ENCODE measurements around the gene TRIM44.

TRIM44 gene

GRCh38 chr11:35780951-35781860 lies 118.6 kb downstream of the TRIM44 start:
- Mint-ChIP-seq H3K27me3 (ENCODE audit: low read depth) (no peaks in the 10 kb centered on the region), H3K4me3 (no peak overlapping the region), H3K27ac (no peak overlapping the region), H3K4me1 (ENCODE audit: low read depth) (peaks cover 15% of the 10 kb centered on the region), H3K36me3 (ENCODE audit: low read depth) (no peaks in the 10 kb centered on the region), H3K9me3 (peaks cover 11% of the 10 kb centered on the region)
- DNase-seq (ENCODE audit: low spot score): no peak

GRCh38 chr11:35781861-35782470 lies 119.4 kb downstream of the TRIM44 start:
- DNase-seq (ENCODE audit: low spot score): no peak
- Mint-ChIP-seq H3K36me3 (ENCODE audit: low read depth) (no peaks in the 10 kb centered on the region), H3K9me3 (peaks cover 6% of the 10 kb centered on the region), H3K4me1 (ENCODE audit: low read depth) (peaks cover 21% of the 10 kb centered on the region), H3K4me3 (no peak overlapping the region), H3K27ac (no peak overlapping the region), H3K27me3 (ENCODE audit: low read depth) (no peaks in the 10 kb centered on the region)

- H3K9me3 Mint-ChIP-seq: no peaks in the 10 kb centered on the region
- H3K27me3 Mint-ChIP-seq (ENCODE audit: low read depth): no peaks in the 10 kb centered on the region
- H3K4me1 Mint-ChIP-seq (ENCODE audit: low read depth): peaks cover 21% of the 10 kb centered on the region
- H3K36me3 Mint-ChIP-seq (ENCODE audit: low read depth): no peaks in the 10 kb centered on the region
- H3K4me3 Mint-ChIP-seq: no peak overlapping the region
- no peak for DNase-seq (ENCODE audit: low spot score)
- H3K27ac Mint-ChIP-seq: no peak overlapping the region
These were observed 121.2 kb downstream of the TRIM44 start for GRCh38 chr11:35783809-35784208.

- H3K36me3 Mint-ChIP-seq (ENCODE audit: low read depth): no peaks in the 10 kb centered on the region
- no peak for DNase-seq (ENCODE audit: low spot score)
- peaks cover 21% of the 10 kb centered on the region for H3K4me1 Mint-ChIP-seq (ENCODE audit: low read depth)
- H3K27ac Mint-ChIP-seq: peak overlapping the region; percentile 31
- H3K27me3 Mint-ChIP-seq (ENCODE audit: low read depth): no peaks in the 10 kb centered on the region
- H3K4me3 Mint-ChIP-seq: peak overlapping the region; percentile 25
- no peaks in the 10 kb centered on the region for H3K9me3 Mint-ChIP-seq
These were observed 122.1 kb downstream of the TRIM44 start for GRCh38 chr11:35784699-35785098.

- H3K36me3 Mint-ChIP-seq (ENCODE audit: low read depth): no peaks in the 10 kb centered on the region
- no peaks in the 10 kb centered on the region for H3K9me3 Mint-ChIP-seq
- no peaks in the 10 kb centered on the region for H3K27me3 Mint-ChIP-seq (ENCODE audit: low read depth)
- no peak overlapping the region for H3K4me3 Mint-ChIP-seq
- no peak overlapping the region for H3K27ac Mint-ChIP-seq
- H3K4me1 Mint-ChIP-seq (ENCODE audit: low read depth): peaks cover 21% of the 10 kb centered on the region
- DNase-seq (ENCODE audit: low spot score): no peak
These were observed 123.0 kb downstream of the TRIM44 start for GRCh38 chr11:35785287-35786167.

- Mint-ChIP-seq H3K27me3 (ENCODE audit: low read depth) (no peaks in the 10 kb centered on the region), H3K36me3 (ENCODE audit: low read depth) (no peaks in the 10 kb centered on the region), H3K27ac (no peak overlapping the region), H3K9me3 (no peaks in the 10 kb centered on the region), H3K4me1 (ENCODE audit: low read depth) (peaks cover 21% of the 10 kb centered on the region), H3K4me3 (peak overlapping the region; percentile 12)
- DNase-seq (ENCODE audit: low spot score): no peak
These were observed 123.6 kb downstream of the TRIM44 start for GRCh38 chr11:35786188-35786587.

- H3K9me3 Mint-ChIP-seq: no peaks in the 10 kb centered on the region
- no peak for DNase-seq (ENCODE audit: low spot score)
- H3K27ac Mint-ChIP-seq: no peak overlapping the region
- H3K4me3 Mint-ChIP-seq: no peak overlapping the region
- no peaks in the 10 kb centered on the region for H3K36me3 Mint-ChIP-seq (ENCODE audit: low read depth)
- H3K27me3 Mint-ChIP-seq (ENCODE audit: low read depth): no peaks in the 10 kb centered on the region
- H3K4me1 Mint-ChIP-seq (ENCODE audit: low read depth): peaks cover 21% of the 10 kb centered on the region
These were observed 124.5 kb downstream of the TRIM44 start for GRCh38 chr11:35787013-35787504.

- H3K4me3 Mint-ChIP-seq: no peak overlapping the region
- H3K36me3 Mint-ChIP-seq (ENCODE audit: low read depth): no peaks in the 10 kb centered on the region
- DNase-seq (ENCODE audit: low spot score): no peak
- H3K4me1 Mint-ChIP-seq (ENCODE audit: low read depth): peaks cover 21% of the 10 kb centered on the region
- no peaks in the 10 kb centered on the region for H3K9me3 Mint-ChIP-seq
- no peaks in the 10 kb centered on the region for H3K27me3 Mint-ChIP-seq (ENCODE audit: low read depth)
- no peak overlapping the region for H3K27ac Mint-ChIP-seq
These were observed 125.1 kb downstream of the TRIM44 start for GRCh38 chr11:35787626-35788025.

DNA sequence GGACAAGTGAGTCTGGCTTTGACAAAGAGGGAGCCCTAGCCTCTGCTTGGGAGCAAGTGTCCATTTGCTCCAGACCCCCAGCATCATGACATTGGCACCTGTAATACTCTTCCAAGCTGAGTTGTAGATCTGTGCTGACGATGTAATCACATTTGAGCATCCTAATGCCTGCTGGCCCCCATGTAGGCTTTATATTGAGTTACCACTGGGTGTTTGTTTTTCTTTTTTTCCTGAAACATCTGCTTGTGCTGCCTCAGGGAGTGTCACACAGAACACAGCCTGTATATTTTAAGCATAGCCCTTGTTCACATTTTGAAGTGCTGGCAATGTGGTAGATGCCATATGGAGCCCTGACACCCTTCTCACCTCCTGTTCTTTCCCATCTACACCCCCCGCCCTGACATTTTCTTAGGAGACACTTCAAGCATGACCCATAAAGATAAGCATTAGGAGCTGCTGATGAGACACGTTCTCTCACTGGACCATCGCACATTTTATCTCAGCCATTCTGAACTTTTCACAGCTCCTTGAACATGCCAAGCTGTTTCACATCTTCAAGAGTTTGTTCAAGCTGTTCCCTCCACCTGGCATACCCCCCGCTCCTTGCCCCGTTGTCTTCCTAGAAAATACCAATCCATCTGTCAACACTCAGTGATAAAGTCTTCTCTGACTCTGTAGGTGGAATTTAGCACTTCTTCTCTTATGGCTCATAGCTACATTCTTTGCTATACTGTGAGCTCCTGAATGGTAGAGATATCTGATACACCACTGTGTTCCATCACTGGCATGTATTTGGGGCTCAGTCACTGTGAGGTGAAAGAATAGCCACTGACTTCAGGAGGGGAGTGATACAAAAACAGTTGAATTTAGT lies 128.7 kb downstream of the TRIM44 start:
- Mint-ChIP-seq H3K27me3 (ENCODE audit: low read depth) (no peaks in the 10 kb centered on the region), H3K4me3 (no peak overlapping the region), H3K4me1 (ENCODE audit: low read depth) (peaks cover 9% of the 10 kb centered on the region), H3K36me3 (ENCODE audit: low read depth) (no peaks in the 10 kb centered on the region), H3K27ac (no peak overlapping the region), H3K9me3 (no peaks in the 10 kb centered on the region)
- DNase-seq (ENCODE audit: low spot score): no peak

- no peak overlapping the region for H3K27ac Mint-ChIP-seq
- H3K36me3 Mint-ChIP-seq (ENCODE audit: low read depth): no peaks in the 10 kb centered on the region
- no peaks in the 10 kb centered on the region for H3K27me3 Mint-ChIP-seq (ENCODE audit: low read depth)
- H3K9me3 Mint-ChIP-seq: no peaks in the 10 kb centered on the region
- H3K4me3 Mint-ChIP-seq: no peak overlapping the region
- peaks cover 13% of the 10 kb centered on the region for H3K4me1 Mint-ChIP-seq (ENCODE audit: low read depth)
- DNase-seq (ENCODE audit: low spot score): no peak
These were observed 129.7 kb downstream of the TRIM44 start for GRCh38 chr11:35792148-35792845.

DNA sequence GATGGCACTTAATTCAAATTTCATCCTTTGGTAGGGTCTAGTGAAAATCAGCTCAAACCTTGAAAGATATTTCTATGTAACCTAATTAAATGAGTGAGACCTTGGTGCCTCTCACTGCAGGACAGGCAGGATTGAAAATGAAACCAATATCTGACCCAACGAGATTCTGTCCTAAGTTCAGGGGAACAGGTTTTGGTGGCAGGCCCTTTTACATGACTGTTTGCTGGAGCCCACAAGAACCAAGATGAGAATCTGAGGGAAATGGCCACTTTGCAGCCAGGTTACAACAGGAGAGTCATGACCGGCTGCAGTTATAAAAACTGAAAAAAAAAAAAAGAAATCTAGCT lies 130.2 kb downstream of the TRIM44 start:
- no peaks in the 10 kb centered on the region for H3K36me3 Mint-ChIP-seq (ENCODE audit: low read depth)
- no peak for DNase-seq (ENCODE audit: low spot score)
- no peak overlapping the region for H3K4me3 Mint-ChIP-seq
- peaks cover 13% of the 10 kb centered on the region for H3K4me1 Mint-ChIP-seq (ENCODE audit: low read depth)
- H3K27me3 Mint-ChIP-seq (ENCODE audit: low read depth): no peaks in the 10 kb centered on the region
- no peak overlapping the region for H3K27ac Mint-ChIP-seq
- no peaks in the 10 kb centered on the region for H3K9me3 Mint-ChIP-seq

GRCh38 chr11:35794333-35794732 lies 131.8 kb downstream of the TRIM44 start:
- DNase-seq (ENCODE audit: low spot score): no peak
- Mint-ChIP-seq H3K4me3 (no peak overlapping the region), H3K9me3 (no peaks in the 10 kb centered on the region), H3K36me3 (ENCODE audit: low read depth) (no peaks in the 10 kb centered on the region), H3K27ac (no peak overlapping the region), H3K27me3 (ENCODE audit: low read depth) (no peaks in the 10 kb centered on the region), H3K4me1 (ENCODE audit: low read depth) (peaks cover 13% of the 10 kb centered on the region)

- Mint-ChIP-seq H3K27ac (no peak overlapping the region), H3K36me3 (ENCODE audit: low read depth) (peaks cover 2% of the 10 kb centered on the region), H3K9me3 (no peaks in the 10 kb centered on the region), H3K4me3 (no peak overlapping the region), H3K27me3 (ENCODE audit: low read depth) (no peaks in the 10 kb centered on the region), H3K4me1 (ENCODE audit: low read depth) (peaks cover 13% of the 10 kb centered on the region)
- DNase-seq (ENCODE audit: low spot score): no peak
These were observed 132.3 kb downstream of the TRIM44 start for GRCh38 chr11:35794850-35795249.

Data from T-helper 2 cell treated with Interferon-gamma antibody and Interleukin-4, amounts not matched to agents 5 μg/mL and 100 μg/mL, for 36 hours (primary cell).